ENCODE data around the gene DSG2.

DNA sequence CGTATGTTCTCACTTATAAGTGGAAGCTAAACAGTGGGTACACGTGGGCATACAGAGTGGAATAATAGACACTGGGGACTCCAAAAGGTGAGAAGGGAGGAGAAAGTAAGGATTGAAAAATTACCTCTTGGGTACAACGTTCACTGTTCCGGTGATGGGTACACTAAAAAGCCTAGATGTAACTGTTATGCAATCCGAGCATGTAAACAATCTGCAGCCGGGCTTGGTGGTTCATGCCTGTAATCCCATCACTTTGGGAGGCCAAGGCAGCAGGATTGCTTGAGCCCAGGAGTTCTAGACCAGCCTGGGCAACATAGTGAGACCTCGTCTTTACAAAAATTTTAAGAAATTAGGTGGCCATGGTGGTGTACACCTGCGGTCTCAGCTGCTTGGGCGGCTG is 60.6 kb downstream of the DSG2 start:
- TF ChIP-seq, protein P1, sequence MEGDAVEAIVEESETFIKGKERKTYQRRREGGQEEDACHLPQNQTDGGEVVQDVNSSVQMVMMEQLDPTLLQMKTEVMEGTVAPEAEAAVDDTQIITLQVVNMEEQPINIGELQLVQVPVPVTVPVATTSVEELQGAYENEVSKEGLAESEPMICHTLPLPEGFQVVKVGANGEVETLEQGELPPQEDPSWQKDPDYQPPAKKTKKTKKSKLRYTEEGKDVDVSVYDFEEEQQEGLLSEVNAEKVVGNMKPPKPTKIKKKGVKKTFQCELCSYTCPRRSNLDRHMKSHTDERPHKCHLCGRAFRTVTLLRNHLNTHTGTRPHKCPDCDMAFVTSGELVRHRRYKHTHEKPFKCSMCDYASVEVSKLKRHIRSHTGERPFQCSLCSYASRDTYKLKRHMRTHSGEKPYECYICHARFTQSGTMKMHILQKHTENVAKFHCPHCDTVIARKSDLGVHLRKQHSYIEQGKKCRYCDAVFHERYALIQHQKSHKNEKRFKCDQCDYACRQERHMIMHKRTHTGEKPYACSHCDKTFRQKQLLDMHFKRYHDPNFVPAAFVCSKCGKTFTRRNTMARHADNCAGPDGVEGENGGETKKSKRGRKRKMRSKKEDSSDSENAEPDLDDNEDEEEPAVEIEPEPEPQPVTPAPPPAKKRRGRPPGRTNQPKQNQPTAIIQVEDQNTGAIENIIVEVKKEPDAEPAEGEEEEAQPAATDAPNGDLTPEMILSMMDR (IDR thresholded peaks at IDR 0.05; ENCODE audit: low read length), result no peak
- TF ChIP-seq EZH2 (IDR thresholded peaks at IDR 0.05; ENCODE audit: borderline replicate concordance, low read length), result no peak

Data from OCI-LY1 (cell line).